Activated CD8-positive, alpha-beta memory T cell treated with anti-CD3 and anti-CD28 coated beads, Interleukin-2, amount 50 U/mL, for 24 hours (primary cell): ENCODE measurements around the gene OTOA.
A peak's percentile ranks its signal among the peaks of the same experiment; 100 is the strongest.
"Not testable (repeated sequence)": the region's sequence is repeated elsewhere in the genome, so short reads cannot be mapped to it uniquely, and the experiment has no call there.

Experiments used
- DNase-seq: peaks from one replicate; pipeline ENCODE4 v3.0.0-alpha.2; 2020; ENCODE audit errors: extremely low read depth

Gene OTOA

DNA sequence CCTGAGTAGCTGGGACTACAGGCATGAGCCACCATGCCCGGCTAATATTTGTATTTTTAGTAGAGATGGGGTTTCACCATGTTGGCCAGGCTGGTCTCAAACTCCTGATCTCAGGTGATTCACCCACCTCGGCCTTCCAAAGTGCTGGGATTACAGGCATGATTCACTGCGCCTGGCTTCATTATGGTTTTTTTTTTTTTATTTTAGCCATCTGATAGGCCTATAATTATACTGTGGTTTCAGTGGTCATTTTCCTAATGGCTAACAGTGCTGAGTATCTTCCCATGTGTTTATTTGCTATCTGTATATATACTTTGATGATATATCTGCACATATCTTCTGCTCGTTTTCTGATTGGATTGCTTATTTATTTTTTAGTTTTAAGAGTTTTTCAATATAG lies 10.7 kb downstream of the OTOA start:
- DNase-seq, result not testable (repeated sequence)

DNA sequence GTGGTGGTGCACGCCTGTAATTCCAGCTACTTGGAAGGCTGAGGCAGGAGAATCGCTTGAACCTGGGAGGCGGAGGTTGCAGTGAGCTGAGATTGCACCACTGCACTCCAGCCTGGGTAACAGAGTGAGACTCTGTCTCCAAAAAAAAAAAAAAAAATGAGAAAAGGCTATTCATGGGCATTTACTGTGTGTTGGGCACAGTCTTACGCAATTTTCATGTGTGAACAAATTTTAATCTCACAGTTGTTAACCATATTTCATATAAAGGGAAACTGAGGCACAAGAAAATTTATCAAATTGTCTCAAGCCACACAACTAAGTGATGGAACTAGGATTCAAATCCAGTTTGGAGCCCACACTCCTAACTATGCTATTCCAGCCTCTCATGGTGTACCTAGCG lies 16.9 kb downstream of the OTOA start:
- DNase-seq, result not testable (repeated sequence)

GRCh38 chr16:21683184-21683583 lies 19.4 kb downstream of the OTOA start:
- DNase-seq, result no peak

- no peak for DNase-seq
These were observed 20.4 kb downstream of the OTOA start for GRCh38 chr16:21684199-21684598.

GRCh38 chr16:21685034-21685455 lies 21.3 kb downstream of the OTOA start:
- DNase-seq, result no peak

- no peak for DNase-seq
These were observed 25.3 kb downstream of the OTOA start for GRCh38 chr16:21689107-21689506.

DNA sequence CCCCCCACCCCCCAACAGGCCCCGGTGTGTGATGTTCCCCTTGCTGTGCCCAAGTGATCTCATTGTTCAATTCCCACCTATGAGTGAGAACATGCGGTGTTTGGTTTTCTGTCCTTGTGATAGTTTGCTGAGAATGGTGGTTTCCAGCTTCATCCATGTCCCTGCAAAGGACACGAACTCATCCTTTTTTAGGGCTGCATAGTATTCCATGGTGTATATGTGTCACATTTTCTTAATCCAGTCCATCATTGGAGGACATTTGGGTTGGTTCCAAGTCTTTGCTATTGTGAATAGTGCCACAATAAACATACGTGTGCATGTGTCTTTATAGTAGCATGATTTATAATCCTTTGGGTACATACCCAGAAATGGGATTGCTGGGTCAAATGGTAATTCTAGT lies 27.2 kb downstream of the OTOA start:
- DNase-seq, result not testable (repeated sequence)

DNA sequence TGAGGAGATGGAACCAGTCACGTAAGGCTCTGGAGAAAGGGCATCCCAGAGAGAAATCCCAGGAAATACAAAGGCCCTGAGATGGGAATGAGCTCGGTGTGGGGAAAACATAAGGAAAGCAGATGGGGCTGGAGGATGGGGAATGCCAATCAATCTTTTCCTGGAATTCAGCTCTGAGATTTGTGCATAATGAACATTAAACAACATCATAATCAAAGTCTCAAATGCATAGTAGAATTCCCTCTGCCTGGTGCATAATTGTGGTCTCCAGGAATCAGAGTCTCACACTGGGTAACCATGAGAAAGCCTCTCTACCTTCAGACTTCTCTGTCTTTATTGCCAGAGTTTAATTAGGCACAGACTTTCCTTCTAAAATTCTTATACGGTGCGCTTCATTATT lies 30.8 kb downstream of the OTOA start:
- DNase-seq, result no peak

DNA sequence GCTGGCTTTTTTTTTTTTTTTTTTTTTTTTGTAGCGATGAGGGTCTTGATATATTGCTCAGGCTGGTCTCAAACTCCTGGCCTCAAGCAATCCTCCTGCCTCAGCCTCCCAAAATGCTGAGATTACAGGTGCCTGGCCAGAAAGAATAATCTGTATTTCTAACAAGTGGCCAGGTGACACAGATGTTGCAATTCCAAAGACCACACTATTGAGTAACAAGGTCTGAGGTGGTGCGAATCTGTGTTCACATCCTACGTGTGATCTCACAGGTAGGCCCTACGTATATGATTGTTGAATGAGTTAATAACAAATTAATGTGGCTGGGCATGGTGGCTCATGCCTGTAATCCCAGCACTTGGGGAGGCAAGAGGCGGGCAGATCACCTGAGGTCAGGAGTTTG lies 33.3 kb downstream of the OTOA start:
- no peak for DNase-seq

DNA sequence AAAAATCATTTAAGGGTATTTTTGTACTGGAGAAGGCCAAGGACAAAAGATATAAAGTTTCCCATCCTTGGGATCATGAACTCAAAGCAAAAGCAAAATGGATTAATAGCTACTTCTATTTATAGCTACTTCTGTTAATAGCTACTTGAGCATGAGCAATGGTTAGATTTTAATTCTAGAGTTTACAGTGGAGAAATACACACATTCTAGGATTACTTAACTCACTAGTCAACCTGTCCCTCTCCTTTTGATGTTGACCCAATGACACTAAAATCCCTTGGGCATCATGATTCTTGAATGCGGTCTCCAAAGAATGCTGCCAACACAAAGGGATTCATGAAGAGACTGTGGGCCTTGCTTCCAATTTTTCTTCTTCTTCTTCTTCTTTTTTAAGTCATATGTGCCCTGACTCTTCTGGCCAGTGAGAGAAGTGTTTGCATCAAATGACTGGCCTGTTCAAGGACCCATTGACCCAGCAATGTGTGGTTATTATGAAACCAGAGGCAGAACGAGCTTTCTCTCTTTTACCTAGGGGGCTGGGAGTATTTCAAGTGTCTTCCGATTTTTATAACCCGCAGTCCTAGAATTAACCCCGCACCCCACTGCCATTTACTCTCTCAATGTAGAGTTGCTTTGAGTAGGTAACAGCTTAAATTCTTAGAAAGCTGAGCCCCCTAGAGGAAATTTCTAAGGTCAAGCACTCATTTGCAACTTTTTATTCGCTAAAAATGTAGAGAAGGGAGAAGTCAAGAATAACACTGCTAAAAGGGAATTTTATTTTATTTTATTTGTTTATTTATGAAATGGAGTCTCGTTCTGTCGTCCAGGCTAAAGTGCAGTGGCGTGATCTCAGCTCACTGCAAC lies 34.6 kb downstream of the OTOA start:
- no peak for DNase-seq

GRCh38 chr16:21701271-21701670 lies 37.5 kb downstream of the OTOA start:
- DNase-seq, result no peak

DNA sequence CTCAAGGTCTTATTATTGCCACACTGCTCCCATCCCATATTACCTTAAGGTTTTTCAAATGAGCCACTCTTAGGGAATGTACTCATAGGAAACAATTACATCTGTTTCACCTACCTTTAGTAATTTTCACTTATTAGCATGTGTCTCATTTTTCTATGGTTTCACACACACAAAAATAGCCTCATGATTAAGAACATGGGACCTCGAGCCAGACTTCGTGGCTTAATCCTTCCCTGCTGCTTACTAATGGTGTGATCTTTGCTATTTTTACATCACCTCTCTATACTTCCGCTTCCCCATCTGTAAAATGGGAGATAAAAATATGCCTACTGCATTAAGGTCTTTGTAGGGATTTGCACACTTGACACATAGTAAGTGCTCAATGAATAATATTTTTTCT lies 38.5 kb downstream of the OTOA start:
- no peak for DNase-seq

DNA sequence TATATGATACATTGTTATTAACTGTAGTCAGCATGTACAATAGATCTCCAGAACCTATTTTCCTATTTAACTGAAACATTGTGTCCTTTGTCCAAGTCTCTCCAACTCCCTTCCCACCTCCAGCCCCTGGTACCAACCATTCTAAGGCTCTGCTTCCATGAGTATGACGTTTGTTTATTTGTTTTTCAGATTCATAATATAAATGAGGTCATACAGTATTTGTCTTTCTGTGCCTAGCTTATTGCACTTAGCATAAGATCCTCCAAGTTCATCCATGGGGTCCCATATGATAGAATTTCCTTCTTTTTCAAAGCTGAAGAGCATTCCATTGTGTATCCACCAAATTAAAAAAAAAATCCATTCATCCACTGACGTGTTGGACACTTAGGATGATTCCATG lies 39.4 kb downstream of the OTOA start:
- DNase-seq, result no peak

DNA sequence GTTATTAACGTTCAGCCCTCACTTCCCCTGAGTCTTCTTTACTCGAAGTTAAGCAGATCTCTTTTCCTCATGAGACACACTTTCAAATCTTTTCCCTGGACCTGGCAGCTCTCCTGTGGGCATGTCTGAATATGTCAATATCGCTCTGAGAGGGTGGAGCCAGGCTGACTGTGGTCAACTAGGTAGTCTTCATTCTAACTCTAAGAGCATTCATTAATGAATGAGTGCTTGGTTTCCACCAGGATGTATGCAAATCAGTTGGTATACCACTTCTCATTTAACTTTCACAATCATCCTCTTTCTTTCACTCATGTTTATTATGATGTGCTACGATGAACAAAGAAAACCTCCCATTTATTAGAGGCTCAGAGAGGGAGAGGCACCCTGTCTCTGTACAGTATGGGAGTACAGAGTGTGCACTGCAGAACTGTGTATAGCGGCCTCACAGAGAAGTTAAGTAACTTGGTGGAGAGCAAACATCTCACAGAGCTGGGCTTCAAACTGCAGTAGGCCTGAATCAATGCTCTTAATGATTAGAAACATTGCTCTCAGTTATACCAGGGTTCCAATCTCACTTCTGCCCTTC lies 39.9 kb downstream of the OTOA start:
- no peak for DNase-seq

DNA sequence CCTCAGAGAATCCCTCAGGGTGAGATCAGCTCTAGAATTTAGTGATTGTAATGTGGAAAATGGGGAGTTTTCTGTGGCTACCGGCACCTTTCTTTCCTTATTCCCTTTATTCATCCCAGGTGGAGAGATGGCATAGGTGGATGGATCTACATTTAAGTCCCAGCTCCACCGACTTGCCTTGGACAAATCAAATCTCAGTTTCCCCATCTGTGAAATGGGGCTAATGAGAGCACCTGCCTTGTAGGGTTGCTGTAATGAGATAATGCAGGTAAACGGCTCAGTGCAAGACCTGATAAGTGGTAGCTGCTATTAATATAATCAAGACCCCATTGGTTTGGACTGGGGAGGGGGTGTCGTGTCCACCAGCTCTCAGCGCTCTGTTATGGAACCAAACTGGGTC lies 40.5 kb downstream of the OTOA start:
- no peak for DNase-seq

GRCh38 chr16:21704733-21705132 lies 41.0 kb downstream of the OTOA start:
- no peak for DNase-seq

DNA sequence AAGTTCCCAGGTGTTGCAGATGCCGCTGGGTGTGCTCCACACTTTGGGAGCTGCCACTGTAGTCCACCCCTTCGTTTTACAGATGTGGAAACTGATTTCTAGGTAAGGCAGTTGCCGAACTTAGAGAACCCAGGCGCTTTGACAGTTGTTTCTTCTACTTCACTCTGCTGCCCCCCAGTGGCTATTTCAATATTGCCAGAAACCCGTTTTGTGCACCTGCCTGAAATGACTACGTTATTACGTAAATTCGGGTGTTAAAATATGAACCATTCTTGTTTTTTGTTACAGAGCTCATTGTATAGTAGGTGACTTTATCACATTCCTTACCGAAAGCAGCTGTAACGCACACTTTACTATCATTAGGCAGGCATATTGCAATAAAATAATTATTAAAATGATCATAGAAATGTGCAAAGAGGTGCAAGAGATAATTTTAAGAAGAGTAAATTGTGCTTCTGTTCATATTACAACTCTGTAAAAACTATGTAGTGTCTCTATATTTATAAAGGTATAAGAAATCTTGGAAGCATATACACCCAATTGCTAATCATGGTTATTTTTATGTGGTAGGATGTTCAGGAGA lies 44.9 kb downstream of the OTOA start:
- DNase-seq, result peak; percentile 67

GRCh38 chr16:21710938-21711337 lies 47.2 kb downstream of the OTOA start:
- DNase-seq, result no peak

DNA sequence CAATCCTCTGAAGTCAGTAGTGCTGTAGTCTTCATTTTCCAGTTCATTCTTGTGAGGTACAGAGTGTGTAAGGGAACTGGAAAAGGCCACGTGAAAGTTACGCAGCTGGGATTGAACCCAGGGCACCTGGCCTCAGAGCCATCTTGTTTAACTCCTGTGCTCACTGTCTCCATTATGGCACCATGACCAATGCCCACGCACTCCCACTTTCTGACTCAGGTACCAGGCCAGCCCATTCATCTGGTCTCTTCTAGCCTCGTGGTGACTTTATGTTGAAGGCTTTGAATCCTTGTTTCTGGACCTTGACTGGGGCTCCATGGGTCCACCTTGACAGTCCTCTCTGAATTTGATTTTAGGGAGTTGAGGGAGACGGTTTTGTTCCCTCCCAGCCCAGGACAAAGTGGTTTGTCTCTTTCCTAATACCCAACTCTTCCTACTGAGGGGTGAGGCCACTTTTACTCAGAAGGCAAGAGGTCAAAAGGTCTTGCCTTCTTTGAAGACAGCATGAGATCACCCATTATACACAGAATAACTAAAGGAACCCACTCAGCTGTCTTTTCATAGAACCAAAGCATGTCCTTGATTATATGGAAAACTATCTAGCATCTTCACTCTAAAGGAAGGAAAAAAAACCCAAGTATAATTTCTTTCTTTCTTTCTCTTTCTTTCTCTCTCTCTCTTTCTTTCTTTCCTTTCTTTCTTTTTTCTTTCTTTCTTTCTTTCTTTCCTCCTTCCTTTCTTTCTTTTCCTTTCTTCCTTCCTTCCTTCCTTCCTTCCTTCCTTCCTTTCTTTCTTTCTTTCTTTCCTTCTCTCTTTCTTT lies 50.0 kb downstream of the OTOA start:
- no peak for DNase-seq

GRCh38 chr16:21714369-21714618 lies 50.5 kb downstream of the OTOA start:
- DNase-seq, result not testable (repeated sequence)

GRCh38 chr16:21717608-21718007 lies 53.8 kb downstream of the OTOA start:
- no peak for DNase-seq

- no peak for DNase-seq
These were observed 55.5 kb downstream of the OTOA start for GRCh38 chr16:21719283-21719682.

DNA sequence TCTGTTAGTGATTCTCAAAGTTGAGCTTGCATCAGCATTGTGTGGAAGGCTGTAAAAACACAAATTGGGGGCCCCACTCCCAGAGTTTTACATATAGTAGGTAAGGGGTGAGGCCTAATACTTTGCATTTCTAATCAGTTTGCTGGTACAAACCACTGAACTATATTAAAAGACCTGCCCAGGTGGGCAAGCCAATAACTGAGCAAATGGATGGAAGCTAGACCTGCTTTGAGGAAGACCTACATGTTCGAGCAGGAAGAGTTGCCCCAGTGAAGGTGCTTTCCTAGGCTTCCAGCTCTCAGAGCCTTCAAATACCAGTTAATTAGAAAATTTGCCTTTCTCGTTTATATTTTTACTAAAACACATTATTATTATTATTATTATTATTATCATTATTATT lies 56.8 kb downstream of the OTOA start:
- DNase-seq, result no peak
